PC-9 (cell line): ENCODE results near the gene SMPD1.

Experiments used
- EZH2 ChIP-seq: fragments of 200-600 bp; sonication (generic); IDR thresholded peaks from 2 replicates; pipeline ENCODE4 v1.8.0; 2017; ENCODE audit warnings: antibody characterized with exemption, low read depth
- TF ChIP-seq, protein P1 (sequence below): fragments of 200-600 bp; sonication (generic); conservative IDR thresholded peaks from 2 replicates; pipeline ENCODE4 v1.6.1; 2017; ENCODE audit warnings: mixed run types, antibody characterized with exemption, mild to moderate bottlenecking, moderate library complexity

- TF ChIP-seq, protein P1, sequence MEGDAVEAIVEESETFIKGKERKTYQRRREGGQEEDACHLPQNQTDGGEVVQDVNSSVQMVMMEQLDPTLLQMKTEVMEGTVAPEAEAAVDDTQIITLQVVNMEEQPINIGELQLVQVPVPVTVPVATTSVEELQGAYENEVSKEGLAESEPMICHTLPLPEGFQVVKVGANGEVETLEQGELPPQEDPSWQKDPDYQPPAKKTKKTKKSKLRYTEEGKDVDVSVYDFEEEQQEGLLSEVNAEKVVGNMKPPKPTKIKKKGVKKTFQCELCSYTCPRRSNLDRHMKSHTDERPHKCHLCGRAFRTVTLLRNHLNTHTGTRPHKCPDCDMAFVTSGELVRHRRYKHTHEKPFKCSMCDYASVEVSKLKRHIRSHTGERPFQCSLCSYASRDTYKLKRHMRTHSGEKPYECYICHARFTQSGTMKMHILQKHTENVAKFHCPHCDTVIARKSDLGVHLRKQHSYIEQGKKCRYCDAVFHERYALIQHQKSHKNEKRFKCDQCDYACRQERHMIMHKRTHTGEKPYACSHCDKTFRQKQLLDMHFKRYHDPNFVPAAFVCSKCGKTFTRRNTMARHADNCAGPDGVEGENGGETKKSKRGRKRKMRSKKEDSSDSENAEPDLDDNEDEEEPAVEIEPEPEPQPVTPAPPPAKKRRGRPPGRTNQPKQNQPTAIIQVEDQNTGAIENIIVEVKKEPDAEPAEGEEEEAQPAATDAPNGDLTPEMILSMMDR, result no peak
- no peak for TF ChIP-seq EZH2
Measured at GRCh38 chr11:6365659-6366058, 24.6 kb upstream of the SMPD1 start.
